Epithelial cell of proximal tubule (primary cell): ENCODE results near the gene NCS1. TPM values are rescaled to one million over a fixed set of nuclear protein-coding genes. Genes with fewer than 3 reads are reported as not detected.

ENCODE experiments used
- DNase-seq: peaks from one replicate; pipeline ENCODE4 v3.0.0-alpha.2; 2011; ENCODE audit warnings: low read depth
- H3K4me3 ChIP-seq: 2 replicates; pipeline ENCODE4 v1.5.1; 2011; ENCODE audit warnings: low read depth, mild to moderate bottlenecking, low read length
- CTCF ChIP-seq: conservative IDR thresholded peaks from 2 replicates; pipeline ENCODE4 v1.5.1; 2012; ENCODE audit warnings: low read depth, mild to moderate bottlenecking, low read length
- total RNA-seq: library from RNA; depleted of rRNA; stranded (reverse); fragments of >200 nt; gene quantifications from 2 replicates; pipeline ENCODE4 v1.2.3, GENCODE V29; 2015

Gene NCS1
- total RNA-seq, 1 donor from 2014 or later, result 48.8 TPM

GRCh38 chr9:130215341-130216119 is 43.3 kb downstream of the NCS1 start:
- no peak for TF ChIP-seq CTCF
- no peak for DNase-seq

DNA sequence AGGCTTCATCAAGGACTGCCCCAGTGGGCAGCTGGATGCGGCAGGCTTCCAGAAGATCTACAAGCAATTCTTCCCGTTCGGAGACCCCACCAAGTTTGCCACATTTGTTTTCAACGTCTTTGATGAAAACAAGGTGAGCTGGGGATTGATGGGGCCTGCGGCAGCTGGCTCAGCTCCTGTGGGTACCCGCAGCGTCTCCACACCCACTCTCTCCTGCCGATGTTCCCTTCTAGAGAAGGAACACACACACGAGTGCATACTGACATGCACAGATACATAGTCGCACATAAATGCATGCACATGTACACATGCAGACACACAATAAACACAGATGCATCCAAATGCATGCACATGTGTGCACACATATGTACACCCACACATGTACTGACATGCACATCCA is 45.6 kb downstream of the NCS1 start:
- H3K4me3 ChIP-seq, result no peak overlapping the region
- no peak for DNase-seq
- no peak for TF ChIP-seq CTCF

More at GRCh38 chr9:130215341-130216119, 43.3 kb downstream of the NCS1 start:
- no peak overlapping the region for H3K4me3 ChIP-seq

- no peak for TF ChIP-seq CTCF
- no peak for DNase-seq
- no peak overlapping the region for H3K4me3 ChIP-seq
Observed at GRCh38 chr9:130219661-130220096, 47.5 kb downstream of the NCS1 start.

DNA sequence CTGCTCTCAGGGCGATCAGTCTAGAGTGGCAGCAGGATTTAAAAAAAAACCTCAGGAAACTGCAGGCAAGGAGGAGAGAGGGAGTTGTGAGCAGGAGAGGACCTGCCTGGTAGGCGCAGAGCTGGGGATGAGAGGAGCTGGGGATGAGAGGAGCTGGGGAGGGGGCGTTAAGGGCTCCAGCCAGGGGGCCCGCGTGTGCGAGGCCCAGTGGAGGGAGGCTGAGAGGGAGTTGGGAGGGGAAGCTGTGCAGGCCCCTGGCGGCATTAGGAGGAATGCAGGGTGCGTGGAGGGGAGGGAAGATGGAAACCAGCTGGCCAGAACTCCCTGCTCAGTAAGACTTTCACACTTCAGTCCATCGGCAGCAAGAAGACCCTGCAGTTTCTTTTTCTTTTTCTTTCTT is 48.1 kb downstream of the NCS1 start:
- no peak for DNase-seq
- no peak overlapping the region for H3K4me3 ChIP-seq
- no peak for TF ChIP-seq CTCF

- DNase-seq, result no peak
- TF ChIP-seq CTCF, result no peak
- H3K4me3 ChIP-seq, result no peak overlapping the region
Observed at GRCh38 chr9:130222833-130223232, 50.6 kb downstream of the NCS1 start.

GRCh38 chr9:130225071-130225470 is 52.9 kb downstream of the NCS1 start:
- no peak overlapping the region for H3K4me3 ChIP-seq
- DNase-seq, result no peak
- no peak for TF ChIP-seq CTCF

DNA sequence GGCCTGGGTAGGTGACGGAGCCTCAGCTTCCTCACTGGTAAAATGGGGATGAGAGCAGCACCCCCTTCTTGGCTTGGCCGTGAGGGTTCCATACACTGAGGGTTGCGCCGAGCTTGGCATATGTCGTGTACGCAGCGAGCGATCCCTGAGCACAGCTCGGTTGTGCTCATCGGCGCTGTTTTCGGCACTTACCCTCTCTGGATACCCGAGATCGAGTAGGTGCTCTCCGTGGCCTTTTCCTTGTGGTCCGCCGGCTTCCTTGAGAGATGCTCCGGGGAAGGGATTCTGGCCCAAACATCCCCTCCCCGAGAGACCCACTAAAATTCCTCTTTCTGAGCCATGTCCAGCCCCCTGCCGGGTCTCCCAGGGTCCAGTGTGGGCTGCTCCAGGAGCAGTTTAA is 53.4 kb downstream of the NCS1 start:
- DNase-seq, result no peak
- no peak overlapping the region for H3K4me3 ChIP-seq
- no peak for TF ChIP-seq CTCF
